IMR-90 (cell line): ENCODE data around the gene CASZ1. TPM values are rescaled to one million over a fixed set of nuclear protein-coding genes. Genes with fewer than 3 reads are reported as not detected.

Experiments
- ATAC-seq: fragments of 200-7000 bp; cut with Tn5 transposase; 2 replicates; pipeline ENCODE4 v1.9.1; 2020; ENCODE audit warnings: low read depth, mild to moderate bottlenecking, moderate library complexity
- BruUV-seq: library from RNA; stranded (reverse); fragments of 400-500 nt; replicated peaks from 2 replicates; lab custom pipeline; 2021; lab: Mats Ljungman, UMichigan
- CTCF ChIA-PET: fragments of 300-600 bp; formaldehyde crosslinking; extraction: SDS; loops from one replicate; lab custom pipeline; 2021; ENCODE audit warnings: antibody characterized with exemption; lab: Yijun Ruan, JAX
- POLR2A ChIA-PET: fragments of 300-600 bp; sonication (Branson Sonifier 250); formaldehyde crosslinking; loops from one replicate; lab custom pipeline; 2022; ENCODE audit warnings: antibody characterized with exemption; ENCODE audit not compliant: unreplicated experiment; lab: Charles Lee
- DNase-seq: peaks from one replicate; pipeline ENCODE4 v3.0.0; 2013
- H2AFZ ChIP-seq: replicated peaks from 2 replicates; pipeline ENCODE3; 2013; ENCODE audit warnings: low read length, mild to moderate bottlenecking; ENCODE audit not compliant: poor library complexity
- H2AK5ac ChIP-seq: 2 replicates; pipeline ENCODE4 v1.6.1; 2013; ENCODE audit warnings: low read depth, low read length, inconsistent platforms
- H2AK9ac ChIP-seq: replicated peaks from 2 replicates; pipeline ENCODE3; 2013; ENCODE audit warnings: mild to moderate bottlenecking, low read depth, low read length, moderate library complexity; ENCODE audit not compliant: poor library complexity
- H2BK120ac ChIP-seq: 2 replicates; pipeline ENCODE4 v1.6.1; 2013; ENCODE audit warnings: low read depth, low read length, inconsistent platforms
- H2BK15ac ChIP-seq: 3 replicates; pipeline ENCODE4 v1.6.1; 2013; ENCODE audit warnings: low read depth, low read length, inconsistent platforms
- H2BK20ac ChIP-seq: 2 replicates; pipeline ENCODE4 v1.6.1; 2013; ENCODE audit warnings: low read depth, mild to moderate bottlenecking, inconsistent platforms, low read length, moderate library complexity
- H2BK5ac ChIP-seq: 2 replicates; pipeline ENCODE4 v1.6.1; 2013; ENCODE audit warnings: mild to moderate bottlenecking, low read depth, low read length, inconsistent platforms; ENCODE audit not compliant: poor library complexity, severe bottlenecking
- H3K14ac ChIP-seq: replicated peaks from 2 replicates; pipeline ENCODE4 v1.6.1; 2013; ENCODE audit warnings: low read depth, low read length, inconsistent platforms
- H3K18ac ChIP-seq: 2 replicates; pipeline ENCODE4 v1.6.1; 2013; ENCODE audit warnings: low read depth, low read length, control low read depth
- H3K23ac ChIP-seq: 2 replicates; pipeline ENCODE4 v1.6.1; 2013; ENCODE audit warnings: low read depth, low read length, inconsistent platforms
- H3K27ac ChIP-seq: 2 replicates; pipeline ENCODE4 v1.5.1; 2013; ENCODE audit warnings: mild to moderate bottlenecking, control low read depth, low read length; ENCODE audit not compliant: insufficient read depth
- H3K27me3 ChIP-seq: 2 replicates; pipeline ENCODE4 v1.6.1; 2013; ENCODE audit warnings: low read length; ENCODE audit not compliant: control insufficient read depth, insufficient read depth
- H3K36me3 ChIP-seq: 2 replicates; pipeline ENCODE4 v1.6.1; 2013; ENCODE audit warnings: low read length, mixed read lengths; ENCODE audit not compliant: control insufficient read depth, insufficient read depth
- H3K4ac ChIP-seq: 2 replicates; pipeline ENCODE4 v1.6.1; 2013; ENCODE audit warnings: low read depth, low read length, inconsistent platforms
- H3K4me1 ChIP-seq: 2 replicates; pipeline ENCODE4 v1.6.1; 2013; ENCODE audit warnings: low read length, mixed read lengths; ENCODE audit not compliant: control insufficient read depth, insufficient read depth
- H3K4me2 ChIP-seq: 2 replicates; pipeline ENCODE4 v1.6.1; 2013; ENCODE audit warnings: low read depth, mild to moderate bottlenecking, control low read depth, low read length, moderate library complexity
- H3K4me3 ChIP-seq: 2 replicates; pipeline ENCODE4 v1.5.1; 2013; ENCODE audit warnings: low read depth, mild to moderate bottlenecking, control low read depth, low read length, moderate library complexity; ENCODE audit not compliant: insufficient read depth
- H3K56ac ChIP-seq: 2 replicates; pipeline ENCODE4 v1.6.1; 2013; ENCODE audit warnings: low read length, inconsistent platforms; ENCODE audit not compliant: insufficient read depth; ENCODE audit errors: extremely low read depth
- H3K79me1 ChIP-seq, 2 experiments: 2 replicates each; pipeline ENCODE4 v1.6.1; 2013; ENCODE audit warnings: low read length in 2 of 2, inconsistent platforms in 1 of 2, low read depth in 1 of 2
- H3K9ac ChIP-seq: 2 replicates; pipeline ENCODE4 v1.6.1; 2013; ENCODE audit warnings: low read depth, low read length, control low read depth
- H3K9me1 ChIP-seq: 2 replicates; pipeline ENCODE4 v1.6.1; 2013; ENCODE audit warnings: low read length, inconsistent platforms; ENCODE audit not compliant: insufficient read depth
- H3K9me3 ChIP-seq: 2 replicates; pipeline ENCODE4 v1.6.1; 2013; ENCODE audit warnings: low read length; ENCODE audit not compliant: control insufficient read depth, insufficient read depth
- H4K20me1 ChIP-seq: 2 replicates; pipeline ENCODE4 v1.6.1; 2013; ENCODE audit warnings: low read length, inconsistent platforms; ENCODE audit not compliant: insufficient read depth
- H4K5ac ChIP-seq: 2 replicates; pipeline ENCODE4 v1.6.1; 2013; ENCODE audit warnings: mild to moderate bottlenecking, low read depth, low read length, control low read depth
- H4K8ac ChIP-seq, 2 experiments: 2 replicates each; pipeline ENCODE4 v1.6.1; 2013; ENCODE audit warnings: low read depth in 2 of 2, low read length in 2 of 2, control low read depth in 1 of 2, inconsistent platforms in 1 of 2
- H4K91ac ChIP-seq: 2 replicates; pipeline ENCODE4 v1.6.1; 2013; ENCODE audit warnings: low read depth, low read length, inconsistent platforms; ENCODE audit not compliant: insufficient read depth
- MAZ ChIP-seq: IDR thresholded peaks from 2 replicates; pipeline ENCODE4 v1.6.1; 2012; ENCODE audit warnings: low read depth, mild to moderate bottlenecking, low read length, improper control_type of control experiment, moderate library complexity, borderline replicate concordance
- NFE2L2 ChIP-seq: fragments of 150-350 bp; IDR thresholded peaks from 2 replicates; pipeline ENCODE4 v1.6.1; 2016; ENCODE audit warnings: low read depth, mild to moderate bottlenecking, low read length
- POLR2A ChIP-seq: IDR thresholded peaks from 2 replicates; pipeline ENCODE4 v1.6.1; 2012; ENCODE audit warnings: mild to moderate bottlenecking, low read depth, low read length
- RCOR1 ChIP-seq: IDR thresholded peaks from 2 replicates; pipeline ENCODE4 v1.6.1; 2012; ENCODE audit warnings: mild to moderate bottlenecking, low read length, improper control_type of control experiment; ENCODE audit not compliant: insufficient replicate concordance
- RFX5 ChIP-seq: IDR thresholded peaks from 2 replicates; pipeline ENCODE4 v1.8.0; 2012; ENCODE audit warnings: low read depth, mild to moderate bottlenecking, low read length, moderate library complexity
- USF2 ChIP-seq: fragments of 150-350 bp; IDR thresholded peaks from 2 replicates; pipeline ENCODE4 v1.6.1; 2017; ENCODE audit warnings: mild to moderate bottlenecking, antibody characterized with exemption, low read length, low read depth
- WGBS, 2 experiments: methylation state at CpG; one replicate each; pipeline versions ENCODE4 v1.1.5 to v1.1.7; 2013; ENCODE audit warnings: missing lambda C conversion rate in 2 of 2; ENCODE audit not compliant: insufficient read length in 1 of 2; ENCODE audit errors: extremely low coverage in 2 of 2; 5-methylcytosine and 5-hydroxymethylcytosine counted together
- dilution Hi-C: fragments of 300-500 bp; cut with HindIII; formaldehyde crosslinking; loops from one replicate; pipeline ENCODE4 v1.14.3; 2018; ENCODE audit warnings: low sequenced_read_pairs; ENCODE audit not compliant: unreplicated experiment
- in situ Hi-C: fragments of 300-500 bp; cut with MboI; formaldehyde crosslinking; loops from 3 replicates; pipeline ENCODE4 v1.14.3; 2019; ENCODE audit warnings: low sequenced_read_pairs, inconsistent platforms, mixed read lengths
- intact Hi-C: fragments of 100-400 bp; cut with micrococcal nuclease; formaldehyde crosslinking; loops from 2 replicates; pipeline ENCODE4 v1.10.0; 2022
- polyA plus RNA-seq, 3 experiments: library from polyadenylated mRNA; depleted of rRNA; stranded (reverse); fragments of >200 nt; gene quantifications; 2 replicates each; pipeline ENCODE4 v1.2.3, GENCODE V29; 2012; ENCODE audit warnings: low replicate concordance in 1 of 3
- total RNA-seq: library from RNA; depleted of rRNA; stranded (reverse); fragments of >200 nt; gene quantifications from 2 replicates; pipeline ENCODE4 v1.2.3, GENCODE V29; 2012

Gene CASZ1
- total and polyA plus RNA-seq, 2 of the 4 experiments (the other 2 are of a cell fraction) = 0.18 to 0.24 TPM

DNA sequence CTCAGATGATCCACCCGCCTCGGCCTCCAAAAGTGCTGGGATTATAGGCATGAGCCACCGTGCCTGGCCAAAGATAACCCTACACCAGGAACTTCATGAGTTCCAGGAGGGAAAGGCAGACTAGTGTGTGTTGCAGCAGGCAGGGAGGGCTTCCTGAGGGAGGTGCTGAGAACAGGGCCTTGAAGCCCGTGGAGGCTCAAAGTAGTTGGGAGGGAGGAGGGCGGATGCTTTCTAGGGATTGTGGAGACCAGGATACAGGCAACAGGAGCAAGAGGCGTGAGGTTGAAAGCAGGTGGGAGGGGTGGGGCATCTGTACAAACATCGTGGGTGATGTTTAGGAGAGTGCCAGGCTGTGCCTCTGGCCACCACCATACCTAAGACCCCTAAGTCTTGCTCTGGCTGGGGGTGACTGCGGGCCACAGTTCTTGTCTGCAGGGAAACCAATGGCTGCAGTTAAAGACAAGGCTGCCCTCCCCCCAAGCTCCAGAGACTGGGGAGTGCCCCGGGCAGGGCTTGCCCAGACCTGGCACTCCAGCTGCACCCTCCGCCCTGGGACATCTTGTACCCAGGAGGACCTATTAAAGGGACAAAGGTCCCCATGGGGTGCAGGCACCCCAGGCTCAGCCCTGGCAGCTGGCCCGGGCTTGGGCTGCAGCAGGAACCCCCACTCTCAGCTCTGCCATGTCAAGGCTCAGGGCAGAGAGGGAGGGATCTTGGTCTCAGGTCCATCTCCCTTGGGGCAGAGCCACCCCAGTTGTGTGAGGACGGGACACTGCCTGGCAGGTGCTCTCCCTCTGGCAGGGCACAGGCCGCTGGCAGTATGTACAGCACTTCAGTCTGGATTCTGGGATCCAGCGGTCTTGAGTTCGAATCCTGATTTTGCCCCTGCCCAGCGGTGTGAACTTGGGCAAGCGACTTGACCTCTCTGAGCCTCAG lies 22.1 kb upstream of the CASZ1 start (continued):
- TF ChIP-seq RFX5 = no peak

- no TSS peak for BruUV-seq
- ChIA-PET POLR2A (no interaction called here), CTCF (no interaction called here)
- Histone ChIP-seq H3K36me3 (no peaks in the 10 kb centered on the region), H4K20me1 (no peaks in the 10 kb centered on the region), H2BK5ac (no peak overlapping the region), H3K9me3 (no peaks in the 10 kb centered on the region), H3K9ac (no peak overlapping the region), H4K91ac (no peak overlapping the region), H2AK5ac (no peak overlapping the region), H3K56ac (no peak overlapping the region), H3K4me1 (no peaks in the 10 kb centered on the region), H3K27ac (no peak overlapping the region), H2BK120ac (no peak overlapping the region), H2BK15ac (no peak overlapping the region), H4K8ac (no peak overlapping the region), H3K27me3 (peaks cover 62% of the 10 kb centered on the region), H3K4me3 (no peak overlapping the region), H3K18ac (no peak overlapping the region), H3K14ac (no peak overlapping the region), H3K4me2 (no peak overlapping the region), H3K23ac (no peak overlapping the region), H2BK20ac (no peak overlapping the region), H3K4ac (no peak overlapping the region), H2AFZ (no peak overlapping the region), H3K79me1 (no peaks in the 10 kb centered on the region), H4K5ac (no peak overlapping the region), H2AK9ac (no peak overlapping the region), H3K9me1 (no peaks in the 10 kb centered on the region)
- TF ChIP-seq USF2 (no peak), MAZ (no peak), POLR2A (no peak), RCOR1 (no peak), NFE2L2 (no peak)
- 40% methylated on average over 1 of the region's 13 CpGs; no CpG with 5 or more reads in 1 of the 2 experiments for WGBS, 2 experiments
- dilution Hi-C loops (no loop called here), intact Hi-C loops (no loop called here), in situ Hi-C loops (no loop called here)
- ATAC-seq (no peak), DNase-seq (no peak)
Observed at GRCh38 chr1:10816743-10817369, 20.4 kb upstream of the CASZ1 start.
